Measurements from ENCODE around the gene TLX3. TPM values are rescaled to one million over a fixed set of nuclear protein-coding genes. Genes with fewer than 3 reads are reported as not detected.

The TLX3 gene
- total and polyA plus RNA-seq, 7 donors: not detected

DNA sequence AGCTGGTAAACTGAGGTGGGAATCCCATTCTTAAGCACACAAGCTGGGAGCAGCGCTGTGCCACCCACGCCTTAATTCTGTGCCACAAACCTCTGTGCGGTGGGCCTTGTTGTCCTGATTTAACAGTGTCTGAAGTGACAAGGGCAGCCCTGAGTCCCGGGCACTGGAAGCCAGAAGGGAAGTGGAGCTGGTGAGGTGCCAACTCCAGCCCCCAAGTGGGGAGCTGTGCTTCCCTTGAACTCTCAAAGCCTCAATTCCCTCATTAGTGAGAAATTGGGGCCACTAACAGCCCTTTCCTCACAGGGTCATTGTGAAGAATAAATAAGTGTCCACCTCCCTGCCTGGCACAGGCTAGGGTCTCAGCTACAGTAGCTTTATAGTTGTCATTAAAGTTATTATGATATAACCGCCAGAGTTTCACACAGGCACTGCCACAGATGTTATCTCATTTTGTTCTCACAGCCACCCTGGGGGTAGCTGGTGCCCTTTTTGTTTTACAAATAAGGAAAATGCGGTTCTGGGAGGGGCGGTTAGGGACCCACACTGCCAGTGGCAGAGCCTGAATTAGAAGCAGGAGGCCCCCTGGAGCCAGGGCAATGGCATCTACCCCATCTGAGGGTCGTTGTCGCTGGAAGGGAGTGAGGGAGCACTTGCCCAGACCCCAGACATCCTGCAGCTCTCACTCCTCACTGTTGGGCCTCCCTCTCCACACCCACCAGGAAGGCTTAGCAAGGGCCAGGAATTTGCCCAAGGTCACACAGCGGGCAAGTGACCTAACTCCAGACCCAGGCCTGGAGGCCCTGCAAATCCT is 2.1 kb upstream of the TLX3 start:
- no peaks in the 10 kb centered on the region for H3K36me3 ChIP-seq (ENCODE audit: insufficient read depth in 1 of 2, low read depth in 1 of 2)
- no peak overlapping the region for H3K4me3 ChIP-seq
- no peak overlapping the region for H3K27ac ChIP-seq
- H3K27me3 ChIP-seq (ENCODE audit: insufficient read depth in 3 of 3, low read length in 2 of 3): peaks cover 7 to 72% (median 44%) of the 10 kb centered on the region in 3 donors
- intact Hi-C loops (cut with DNase I): no loop called here
- peaks cover 20% of the 10 kb centered on the region for H3K4me1 ChIP-seq
- ATAC-seq (no peak), DNase-seq (no peak)
- TF ChIP-seq, protein P1, sequence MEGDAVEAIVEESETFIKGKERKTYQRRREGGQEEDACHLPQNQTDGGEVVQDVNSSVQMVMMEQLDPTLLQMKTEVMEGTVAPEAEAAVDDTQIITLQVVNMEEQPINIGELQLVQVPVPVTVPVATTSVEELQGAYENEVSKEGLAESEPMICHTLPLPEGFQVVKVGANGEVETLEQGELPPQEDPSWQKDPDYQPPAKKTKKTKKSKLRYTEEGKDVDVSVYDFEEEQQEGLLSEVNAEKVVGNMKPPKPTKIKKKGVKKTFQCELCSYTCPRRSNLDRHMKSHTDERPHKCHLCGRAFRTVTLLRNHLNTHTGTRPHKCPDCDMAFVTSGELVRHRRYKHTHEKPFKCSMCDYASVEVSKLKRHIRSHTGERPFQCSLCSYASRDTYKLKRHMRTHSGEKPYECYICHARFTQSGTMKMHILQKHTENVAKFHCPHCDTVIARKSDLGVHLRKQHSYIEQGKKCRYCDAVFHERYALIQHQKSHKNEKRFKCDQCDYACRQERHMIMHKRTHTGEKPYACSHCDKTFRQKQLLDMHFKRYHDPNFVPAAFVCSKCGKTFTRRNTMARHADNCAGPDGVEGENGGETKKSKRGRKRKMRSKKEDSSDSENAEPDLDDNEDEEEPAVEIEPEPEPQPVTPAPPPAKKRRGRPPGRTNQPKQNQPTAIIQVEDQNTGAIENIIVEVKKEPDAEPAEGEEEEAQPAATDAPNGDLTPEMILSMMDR (IDR thresholded peaks at IDR 0.05): no peak
- WGBS, 3 donors: 36 to 43% (median 39%) methylated on average over 9 to 10 of the region's 10 CpGs
- no peaks in the 10 kb centered on the region for H3K9me3 ChIP-seq

DNA sequence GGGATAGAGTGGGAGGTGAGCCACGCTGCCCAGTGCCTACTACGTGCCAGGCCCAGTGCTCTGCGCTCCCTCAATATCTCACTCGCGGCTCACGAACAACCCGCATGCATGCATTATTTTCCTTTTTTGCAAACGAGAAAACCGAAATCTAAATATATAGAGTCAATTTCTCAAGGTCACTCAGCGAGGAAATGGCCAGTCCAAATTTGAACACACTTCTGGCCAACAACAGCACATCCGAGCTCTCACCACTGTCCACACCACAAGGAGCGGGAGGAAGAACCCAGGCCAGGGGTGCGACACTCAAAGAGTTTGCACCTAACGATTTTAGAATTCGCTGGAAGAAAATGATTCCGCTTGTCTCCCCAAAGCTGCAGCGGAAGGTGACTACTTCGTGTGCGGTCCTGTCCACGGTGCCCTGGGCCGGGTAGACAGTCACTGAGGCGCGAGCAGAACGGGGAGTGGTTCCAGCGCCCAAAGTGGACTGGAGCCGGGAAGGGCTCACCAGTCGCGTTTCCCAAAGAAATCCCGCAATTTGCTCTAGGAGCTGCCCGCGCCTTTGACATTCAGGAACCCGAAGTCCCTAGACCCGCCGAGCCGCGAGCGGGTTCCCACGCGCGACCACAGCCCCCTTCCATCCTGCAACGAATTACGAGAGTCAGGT is 1.1 kb upstream of the TLX3 start:
- TF ChIP-seq, protein P1 (IDR thresholded peaks at IDR 0.05): no peak
- intact Hi-C loops (cut with DNase I): no loop called here

DNA sequence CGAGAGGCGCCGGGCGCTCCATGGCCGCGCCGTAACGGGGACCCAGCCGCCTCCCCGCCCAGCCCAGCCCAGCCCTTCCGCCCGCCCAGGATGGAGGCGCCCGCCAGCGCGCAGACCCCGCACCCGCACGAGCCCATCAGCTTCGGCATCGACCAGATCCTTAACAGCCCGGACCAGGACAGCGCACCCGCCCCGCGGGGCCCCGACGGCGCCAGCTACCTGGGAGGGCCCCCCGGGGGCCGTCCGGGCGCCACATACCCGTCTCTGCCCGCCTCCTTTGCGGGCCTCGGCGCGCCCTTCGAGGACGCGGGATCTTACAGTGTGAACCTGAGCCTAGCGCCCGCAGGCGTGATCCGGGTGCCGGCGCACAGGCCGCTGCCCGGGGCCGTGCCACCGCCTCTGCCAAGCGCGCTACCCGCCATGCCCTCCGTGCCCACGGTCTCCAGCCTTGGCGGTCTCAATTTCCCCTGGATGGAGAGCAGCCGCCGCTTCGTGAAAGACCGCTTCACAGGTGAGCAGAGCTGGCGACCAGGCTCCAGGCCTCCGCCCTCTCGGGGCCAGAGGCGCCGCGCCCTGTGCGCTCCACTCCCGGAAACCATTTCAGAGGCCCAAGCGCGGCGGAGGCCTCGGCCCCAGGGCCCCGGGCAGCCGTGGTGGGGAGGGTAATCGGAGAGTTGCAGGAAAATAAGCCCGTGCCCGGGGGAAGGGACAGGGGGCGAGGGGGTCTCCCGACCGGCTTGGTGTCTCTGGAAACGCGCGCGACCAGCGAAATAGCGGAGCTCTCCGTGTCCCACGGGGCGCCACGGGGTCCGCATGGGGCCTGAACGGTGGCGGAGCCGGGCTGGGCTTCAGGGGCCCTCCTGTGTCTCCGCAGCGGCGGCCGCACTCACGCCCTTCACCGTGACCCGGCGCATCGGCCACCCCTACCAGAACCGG is 496 bp downstream of the TLX3 start:
- Histone ChIP-seq H3K27me3 (ENCODE audit: insufficient read depth in 3 of 3, low read length in 2 of 3) (peaks cover 7 to 98% (median 54%) of the 10 kb centered on the region in 3 donors), H3K4me1 (peaks cover 28% of the 10 kb centered on the region), H3K4me3 (peak overlapping the region; percentile 25), H3K9me3 (no peaks in the 10 kb centered on the region), H3K36me3 (ENCODE audit: insufficient read depth in 1 of 2, low read depth in 1 of 2) (no peaks in the 10 kb centered on the region), H3K27ac (no peak overlapping the region)
- DNase-seq (no peak), ATAC-seq (peak in 1 of 4 donors; percentile 20)
- TF ChIP-seq, protein P1 (IDR thresholded peaks at IDR 0.05): no peak
- WGBS, 3 donors: 2 to 4% (median 4%) methylated on average over 63 to 106 of the region's 106 CpGs
- intact Hi-C loops (cut with DNase I): no loop called here

More for the DNA sequence above, 1.1 kb upstream of the TLX3 start:
- DNase-seq (no peak), ATAC-seq (no peak)
- Histone ChIP-seq H3K9me3 (no peaks in the 10 kb centered on the region), H3K36me3 (ENCODE audit: insufficient read depth in 1 of 2, low read depth in 1 of 2) (no peaks in the 10 kb centered on the region), H3K4me3 (no peak overlapping the region), H3K27me3 (ENCODE audit: insufficient read depth in 3 of 3, low read length in 2 of 3) (peaks cover 7 to 81% (median 52%) of the 10 kb centered on the region in 3 donors), H3K27ac (no peak overlapping the region), H3K4me1 (peaks cover 28% of the 10 kb centered on the region)
- 17 to 22% (median 19%) methylated on average over 41 to 42 of the region's 42 CpGs for WGBS, 3 donors

DNA sequence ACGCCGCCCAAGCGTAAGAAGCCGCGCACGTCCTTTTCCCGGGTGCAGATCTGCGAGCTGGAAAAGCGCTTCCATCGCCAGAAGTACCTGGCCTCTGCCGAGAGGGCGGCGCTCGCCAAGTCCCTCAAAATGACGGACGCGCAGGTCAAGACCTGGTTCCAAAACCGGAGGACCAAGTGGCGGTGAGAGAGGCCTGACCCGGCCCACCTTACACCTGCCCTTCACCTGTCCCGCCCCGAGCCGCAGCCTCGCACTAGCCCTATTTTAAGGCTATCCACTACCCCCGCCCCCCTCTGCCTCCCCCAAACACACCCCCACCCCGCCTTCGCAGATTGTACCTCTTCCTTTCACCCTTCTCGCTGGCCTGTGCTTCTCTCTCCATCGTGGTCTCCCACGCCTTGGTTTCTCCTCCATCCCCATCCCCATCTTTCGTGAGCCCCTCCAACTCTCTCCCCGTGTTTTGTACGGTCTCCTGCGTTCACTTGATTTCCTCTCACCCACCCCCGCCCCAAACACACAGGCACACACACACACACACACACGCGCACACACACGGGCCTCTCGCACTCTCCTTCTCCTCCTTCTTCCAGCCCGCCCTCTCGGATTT is 1.3 kb downstream of the TLX3 start:
- Histone ChIP-seq H3K27me3 (ENCODE audit: insufficient read depth in 3 of 3, low read length in 2 of 3) (peaks cover 7 to 98% (median 56%) of the 10 kb centered on the region in 3 donors), H3K27ac (no peak overlapping the region), H3K9me3 (no peaks in the 10 kb centered on the region), H3K4me1 (peaks cover 33% of the 10 kb centered on the region), H3K4me3 (peak overlapping the region; percentile 39), H3K36me3 (ENCODE audit: insufficient read depth in 1 of 2, low read depth in 1 of 2) (no peaks in the 10 kb centered on the region)
- TF ChIP-seq, protein P1 (IDR thresholded peaks at IDR 0.05): peak; percentile 38
- intact Hi-C loops (cut with DNase I): no loop called here
- 2 to 6% (median 3%) methylated on average over 38 to 41 of the region's 41 CpGs for WGBS, 3 donors
- peak in 1 of 2 donors; percentile 61 for DNase-seq
- peak in 3 of 4 donors; percentile 53 to 68 (median 57) for ATAC-seq
